AG09319 (cell line): ENCODE data around the gene HEMGN.
"Not testable (repeated sequence)": the region's sequence is repeated elsewhere in the genome, so short reads cannot be mapped to it uniquely, and the experiment has no call there.

Experiments
- DNase-seq: peaks from one replicate; pipeline ENCODE4 v3.0.0-alpha.2; 2010; ENCODE audit warnings: low read depth; ENCODE audit errors: extremely low read depth
- TF ChIP-seq, protein P1 (sequence below): IDR thresholded peaks from 2 replicates; pipeline ENCODE4 v1.5.1; 2011; ENCODE audit warnings: low read depth, mild to moderate bottlenecking, inconsistent platforms, low read length, moderate library complexity

Gene HEMGN

GRCh38 chr9:97982683-97983588 lies 45.0 kb upstream of the HEMGN start, which contains the start of gene ANP32B:
Gene ANP32B (plus strand): TSS chr9:97983341. CDS start chr9:97983556, 215 bp downstream.
- TF ChIP-seq, protein P1, sequence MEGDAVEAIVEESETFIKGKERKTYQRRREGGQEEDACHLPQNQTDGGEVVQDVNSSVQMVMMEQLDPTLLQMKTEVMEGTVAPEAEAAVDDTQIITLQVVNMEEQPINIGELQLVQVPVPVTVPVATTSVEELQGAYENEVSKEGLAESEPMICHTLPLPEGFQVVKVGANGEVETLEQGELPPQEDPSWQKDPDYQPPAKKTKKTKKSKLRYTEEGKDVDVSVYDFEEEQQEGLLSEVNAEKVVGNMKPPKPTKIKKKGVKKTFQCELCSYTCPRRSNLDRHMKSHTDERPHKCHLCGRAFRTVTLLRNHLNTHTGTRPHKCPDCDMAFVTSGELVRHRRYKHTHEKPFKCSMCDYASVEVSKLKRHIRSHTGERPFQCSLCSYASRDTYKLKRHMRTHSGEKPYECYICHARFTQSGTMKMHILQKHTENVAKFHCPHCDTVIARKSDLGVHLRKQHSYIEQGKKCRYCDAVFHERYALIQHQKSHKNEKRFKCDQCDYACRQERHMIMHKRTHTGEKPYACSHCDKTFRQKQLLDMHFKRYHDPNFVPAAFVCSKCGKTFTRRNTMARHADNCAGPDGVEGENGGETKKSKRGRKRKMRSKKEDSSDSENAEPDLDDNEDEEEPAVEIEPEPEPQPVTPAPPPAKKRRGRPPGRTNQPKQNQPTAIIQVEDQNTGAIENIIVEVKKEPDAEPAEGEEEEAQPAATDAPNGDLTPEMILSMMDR = peak; percentile 61
- peak; percentile 87 for DNase-seq

GRCh38 chr9:97981846-97982682 lies 44.1 kb upstream of the HEMGN start:
- no peak for DNase-seq
- TF ChIP-seq, protein P1 = no peak

- TF ChIP-seq, protein P1 = no peak
- DNase-seq = no peak
Observed at GRCh38 chr9:97980918-97981845, 43.2 kb upstream of the HEMGN start.

DNA sequence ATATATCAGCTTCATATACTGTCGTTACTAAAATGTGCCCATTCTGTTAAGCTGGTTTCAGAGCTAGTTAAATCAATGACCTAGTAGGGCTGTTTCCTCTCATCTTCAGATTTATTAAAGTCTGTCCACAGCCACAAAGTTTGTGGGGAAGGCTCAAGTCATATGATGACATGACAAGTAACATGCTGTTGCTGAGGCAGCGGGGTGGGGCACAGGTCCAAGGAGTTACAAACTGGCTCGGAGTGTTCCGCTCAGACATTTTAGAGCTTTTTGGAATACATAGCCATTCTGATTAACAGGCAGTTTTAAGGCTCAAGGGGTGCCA lies 42.5 kb upstream of the HEMGN start:
- TF ChIP-seq, protein P1 = no peak
- no peak for DNase-seq

- DNase-seq = no peak
- TF ChIP-seq, protein P1 = no peak
Observed at GRCh38 chr9:97979788-97980478, 42.0 kb upstream of the HEMGN start.

GRCh38 chr9:97978371-97979130 lies 40.6 kb upstream of the HEMGN start:
- TF ChIP-seq, protein P1 = no peak
- DNase-seq = no peak

- DNase-seq = not testable (repeated sequence)
Observed at GRCh38 chr9:97976633-97977032, 38.7 kb upstream of the HEMGN start.
